ENCODE measurements around the gene HECTD2.

GRCh38 chr10:91444211-91445182, 34.4 kb downstream of the HECTD2 start:
- TF ChIP-seq CTCF (IDR thresholded peaks at IDR 0.05): no peak
- TF ChIP-seq POLR2A (IDR thresholded peaks at IDR 0.05): no peak

All from right lobe of liver (tissue), 4 donors.